CD4-positive, alpha-beta T cell (primary cell): ENCODE measurements around the gene ARMC9. TPM values are rescaled to one million over a fixed set of nuclear protein-coding genes. Genes with fewer than 3 reads are reported as not detected.

Experiments
- ATAC-seq: fragments of 200-7000 bp; cut with Tn5 transposase; one replicate; pipeline ENCODE4 v1.10.0; 2022; ENCODE audit warnings: mild to moderate bottlenecking; ENCODE audit not compliant: poor library complexity
- CTCF ChIA-PET: fragments of 350-600 bp; sonication (Branson Sonifier 250); formaldehyde crosslinking; loops from one replicate; lab custom pipeline; 2021; ENCODE audit warnings: antibody characterized with exemption, inconsistent platforms; lab: Charles Lee
- POLR2A ChIA-PET: fragments of 350-600 bp; sonication (Branson Sonifier 250); formaldehyde crosslinking; loops from one replicate; lab custom pipeline; 2021; ENCODE audit warnings: antibody characterized with exemption, inconsistent platforms; lab: Charles Lee
- DNase-seq, 14 experiments: peaks; one replicate each; pipeline ENCODE4 v3.0.0-alpha.2; 2013 to 2020; ENCODE audit warnings: mixed read lengths in 2 of 14
- H3K27ac ChIP-seq, 2 donors: one replicate each; pipeline versions ENCODE4 v1.5.1 to v1.7.0; 2013; ENCODE audit warnings: low read length in 2 of 2, low read depth in 1 of 2, mild to moderate bottlenecking in 1 of 2
- H3K27me3 ChIP-seq, 2 experiments: 1 replicate in 1 of 2; 2 replicates in 1 of 2; pipeline versions ENCODE4 v1.6.1 to v1.7.0; 2013; ENCODE audit warnings: low read length in 2 of 2, control low read depth in 1 of 2, mild to moderate bottlenecking in 1 of 2, moderate library complexity in 1 of 2; ENCODE audit not compliant: insufficient read depth in 2 of 2, control insufficient read depth in 1 of 2
- H3K36me3 ChIP-seq: one replicate; pipeline ENCODE4 v1.6.1; 2013; ENCODE audit warnings: low read length, control low read depth; ENCODE audit not compliant: insufficient read depth
- H3K4me1 ChIP-seq: one replicate; pipeline ENCODE4 v1.6.1; 2013; ENCODE audit warnings: low read length, control low read depth; ENCODE audit not compliant: insufficient read depth
- H3K4me3 ChIP-seq: one replicate; pipeline ENCODE4 v1.5.1; 2013; ENCODE audit warnings: mild to moderate bottlenecking, low read length, moderate library complexity
- H3K9me3 ChIP-seq, 2 experiments: 1 replicate in 1 of 2; 2 replicates in 1 of 2; pipeline versions ENCODE4 v1.6.1 to v1.7.0; 2013; ENCODE audit warnings: low read length in 2 of 2, mild to moderate bottlenecking in 2 of 2, control low read depth in 1 of 2, moderate library complexity in 1 of 2; ENCODE audit not compliant: control insufficient read depth in 1 of 2, insufficient read depth in 1 of 2
- H3K27ac Mint-ChIP-seq: one replicate; pipeline ENCODE4 v1.8.0; 2020; ENCODE audit warnings: mixed read lengths
- H3K27me3 Mint-ChIP-seq: one replicate; pipeline ENCODE4 v1.8.0; 2021; ENCODE audit warnings: mixed read lengths
- H3K36me3 Mint-ChIP-seq: one replicate; pipeline ENCODE4 v1.8.0; 2021; ENCODE audit warnings: low read depth, mixed read lengths
- H3K4me1 Mint-ChIP-seq: one replicate; pipeline ENCODE4 v1.8.0; 2021; ENCODE audit warnings: low read depth, mixed read lengths
- H3K4me3 Mint-ChIP-seq: one replicate; pipeline ENCODE4 v1.8.0; 2020; ENCODE audit warnings: mild to moderate bottlenecking, mixed read lengths
- H3K9me3 Mint-ChIP-seq: one replicate; pipeline ENCODE4 v1.8.0; 2020; ENCODE audit warnings: mixed read lengths
- intact Hi-C, 2 experiments: fragments of 100-400 bp; cut with DNase I in 1 of 2; cut with micrococcal nuclease in 1 of 2; formaldehyde crosslinking; loops; one replicate each; pipeline versions ENCODE4 v1.15.1 to v1.9.0; 2023 to 2025; cut with DNase I, micrococcal nuclease
- total RNA-seq, 174 experiments: library from RNA in 2 of 174; stranded (reverse) in 2 of 174; gene quantifications; one replicate each; pipeline ENCODE4 v1.2.3 and lab custom pipeline; 2021 to 2026
- TF ChIP-seq, protein P1 (sequence below): fragments of 200-600 bp; IDR thresholded peaks from one replicate; pipeline ENCODE4 v1.8.0; 2022; ENCODE audit warnings: antibody characterized with exemption, mild to moderate bottlenecking

ARMC9 gene
- total RNA-seq, 2 experiments from 2014 or later = 0.16 to 0.42 TPM

DNA sequence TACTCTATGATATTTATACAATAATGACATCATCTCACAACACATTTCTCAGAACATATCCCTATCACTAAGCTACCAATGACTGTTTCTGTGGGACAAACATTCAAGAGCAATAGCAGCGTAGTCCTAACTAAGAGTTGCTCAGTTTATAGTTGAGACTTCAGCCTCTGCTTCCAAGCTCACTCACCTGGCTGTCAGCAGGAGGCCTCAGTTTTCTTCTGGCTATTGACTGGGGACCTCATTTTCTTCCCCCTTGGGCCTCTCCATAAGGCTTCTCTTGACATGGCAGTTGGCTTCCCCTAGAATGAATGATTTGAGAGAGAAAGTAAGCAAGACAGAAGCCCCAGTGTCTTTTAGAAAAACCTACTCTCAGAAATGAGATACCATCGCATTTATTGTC lies 85.9 kb downstream of the ARMC9 start:
- H3K4me1 ChIP-seq = no peaks in the 10 kb centered on the region
- H3K9me3 ChIP-seq = no peaks in the 10 kb centered on the region
- CTCF ChIA-PET = no interaction called here
- no peak overlapping the region for H3K27ac ChIP-seq
- POLR2A ChIA-PET = no interaction called here
- H3K36me3 ChIP-seq = no peaks in the 10 kb centered on the region
- Mint-ChIP-seq H3K9me3 (no peaks in the 10 kb centered on the region), H3K27ac (no peak overlapping the region), H3K4me3 (no peak overlapping the region), H3K4me1 (no peaks in the 10 kb centered on the region), H3K27me3 (peaks cover 8% of the 10 kb centered on the region), H3K36me3 (no peaks in the 10 kb centered on the region)
- H3K27me3 ChIP-seq = peaks cover 0 to 2% of the 10 kb centered on the region in 2 experiments
- TF ChIP-seq, protein P1, sequence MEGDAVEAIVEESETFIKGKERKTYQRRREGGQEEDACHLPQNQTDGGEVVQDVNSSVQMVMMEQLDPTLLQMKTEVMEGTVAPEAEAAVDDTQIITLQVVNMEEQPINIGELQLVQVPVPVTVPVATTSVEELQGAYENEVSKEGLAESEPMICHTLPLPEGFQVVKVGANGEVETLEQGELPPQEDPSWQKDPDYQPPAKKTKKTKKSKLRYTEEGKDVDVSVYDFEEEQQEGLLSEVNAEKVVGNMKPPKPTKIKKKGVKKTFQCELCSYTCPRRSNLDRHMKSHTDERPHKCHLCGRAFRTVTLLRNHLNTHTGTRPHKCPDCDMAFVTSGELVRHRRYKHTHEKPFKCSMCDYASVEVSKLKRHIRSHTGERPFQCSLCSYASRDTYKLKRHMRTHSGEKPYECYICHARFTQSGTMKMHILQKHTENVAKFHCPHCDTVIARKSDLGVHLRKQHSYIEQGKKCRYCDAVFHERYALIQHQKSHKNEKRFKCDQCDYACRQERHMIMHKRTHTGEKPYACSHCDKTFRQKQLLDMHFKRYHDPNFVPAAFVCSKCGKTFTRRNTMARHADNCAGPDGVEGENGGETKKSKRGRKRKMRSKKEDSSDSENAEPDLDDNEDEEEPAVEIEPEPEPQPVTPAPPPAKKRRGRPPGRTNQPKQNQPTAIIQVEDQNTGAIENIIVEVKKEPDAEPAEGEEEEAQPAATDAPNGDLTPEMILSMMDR = no peak
- DNase-seq (no peak), ATAC-seq (no peak)
- H3K4me3 ChIP-seq = no peak overlapping the region
- intact Hi-C loops = no loop called here

DNA sequence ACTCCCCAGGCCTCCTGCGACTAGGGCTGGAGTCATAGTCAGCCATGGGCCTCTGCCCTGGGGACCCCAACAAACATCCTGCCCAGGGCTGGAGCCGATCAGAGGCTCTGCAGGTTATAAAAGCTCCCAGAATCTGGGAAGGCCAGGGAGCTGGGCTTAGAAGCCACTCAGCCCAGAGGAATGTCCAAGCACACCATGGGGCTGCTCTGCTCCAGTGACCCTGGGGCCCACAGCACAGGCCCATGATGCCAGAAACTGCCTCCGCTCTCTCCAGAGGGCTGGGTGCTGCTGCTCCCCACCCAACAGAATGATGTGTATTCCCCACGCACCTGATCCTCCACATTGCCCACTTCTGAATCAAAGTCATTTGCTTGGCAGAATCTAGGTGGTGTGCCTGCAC lies 88.5 kb downstream of the ARMC9 start:
- DNase-seq (no peak), ATAC-seq (no peak)
- H3K27ac Mint-ChIP-seq = no peak overlapping the region
- H3K27ac ChIP-seq = no peak overlapping the region
- no peaks in the 10 kb centered on the region for H3K9me3 ChIP-seq
- no peaks in the 10 kb centered on the region for H3K36me3 Mint-ChIP-seq
- ChIA-PET CTCF (no interaction called here), POLR2A (no interaction called here)
- no peak overlapping the region for H3K4me3 Mint-ChIP-seq
- H3K4me3 ChIP-seq = no peak overlapping the region
- no peaks in the 10 kb centered on the region for H3K36me3 ChIP-seq
- no peaks in the 10 kb centered on the region for H3K9me3 Mint-ChIP-seq
- TF ChIP-seq, protein P1 = no peak
- H3K27me3 ChIP-seq = no peaks in the 10 kb centered on the region
- H3K4me1 ChIP-seq = no peaks in the 10 kb centered on the region
- H3K4me1 Mint-ChIP-seq = no peaks in the 10 kb centered on the region
- intact Hi-C loops = no loop called here
- H3K27me3 Mint-ChIP-seq = peaks cover 3% of the 10 kb centered on the region

DNA sequence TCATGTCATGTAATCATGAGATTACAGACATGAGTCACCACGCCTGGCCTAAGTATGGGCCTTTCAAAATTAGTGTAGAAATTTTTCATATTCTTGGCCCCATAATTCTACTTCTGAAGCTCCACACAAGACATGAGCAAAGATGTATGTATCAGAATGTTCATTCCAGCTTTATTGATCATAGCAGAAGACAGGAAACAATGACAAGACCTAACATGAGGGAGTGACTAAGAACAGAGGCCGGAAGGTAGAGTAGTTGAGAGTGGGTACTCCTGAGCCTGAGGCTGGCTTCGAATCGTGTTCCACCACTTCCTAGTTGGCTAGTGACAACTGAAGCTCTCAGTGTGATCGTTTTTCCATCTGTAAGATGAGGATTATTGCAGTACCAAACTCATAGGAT lies 89.3 kb downstream of the ARMC9 start:
- Mint-ChIP-seq H3K27ac (no peak overlapping the region), H3K4me3 (no peak overlapping the region), H3K4me1 (no peaks in the 10 kb centered on the region), H3K36me3 (no peaks in the 10 kb centered on the region), H3K9me3 (no peaks in the 10 kb centered on the region), H3K27me3 (peaks cover 3% of the 10 kb centered on the region)
- H3K36me3 ChIP-seq = no peaks in the 10 kb centered on the region
- no peaks in the 10 kb centered on the region for H3K4me1 ChIP-seq
- TF ChIP-seq, protein P1 = no peak
- H3K4me3 ChIP-seq = no peak overlapping the region
- intact Hi-C loops = no loop called here
- ChIA-PET CTCF (interaction anchor here (1.1 kb wide), 1 partner anchor 12 kb away, joined by 3 read pairs; no protein-coding TSS in a partner anchor), POLR2A (no interaction called here)
- H3K27ac ChIP-seq = no peak overlapping the region
- no peaks in the 10 kb centered on the region for H3K27me3 ChIP-seq
- ATAC-seq (no peak), DNase-seq (no peak)
- H3K9me3 ChIP-seq = no peaks in the 10 kb centered on the region
